Neural cell (in vitro differentiated cells): ENCODE measurements around the gene KLK11. TPM values are rescaled to one million over a fixed set of nuclear protein-coding genes. Genes with fewer than 3 reads are reported as not detected.

Source experiments
- H2AFZ ChIP-seq: fragments of 200-600, 300-800 bp; sonication (generic), shearing (Covaris generic); 2 replicates; pipeline ENCODE4 v1.6.0; 2014; ENCODE audit warnings: low read depth, mild to moderate bottlenecking, antibody characterized with exemption, low read length, moderate library complexity
- H3F3A ChIP-seq: fragments of 200-600 bp; shearing (Covaris generic); 2 replicates; pipeline ENCODE4 v1.6.1; 2016; ENCODE audit warnings: mild to moderate bottlenecking, moderate library complexity, mixed read lengths, antibody characterized with exemption, low read length; ENCODE audit not compliant: insufficient read depth, poor library complexity, severe bottlenecking
- H3K27ac ChIP-seq: fragments of 200-600, 300-800 bp; sonication (generic), shearing (Covaris generic); 2 replicates; pipeline ENCODE4 v1.5.1; 2014; ENCODE audit warnings: mild to moderate bottlenecking, low read length, moderate library complexity
- H3K27me3 ChIP-seq: fragments of 300-800, 200-600 bp; sonication (generic), shearing (Covaris generic); 2 replicates; pipeline ENCODE4 v1.6.0; 2014; ENCODE audit warnings: mild to moderate bottlenecking, low read depth, low read length, moderate library complexity; ENCODE audit not compliant: insufficient read depth
- H3K36me3 ChIP-seq: fragments of 300-800, 200-600 bp; sonication (generic), shearing (Covaris generic); 2 replicates; pipeline ENCODE4 v1.5.1; 2014; ENCODE audit warnings: mild to moderate bottlenecking, antibody characterized with exemption, low read length, moderate library complexity; ENCODE audit not compliant: insufficient read depth
- H3K4me2 ChIP-seq: fragments of 300-800, 200-600 bp; sonication (generic), shearing (Covaris generic); 2 replicates; pipeline ENCODE4 v1.6.0; 2014; ENCODE audit warnings: mild to moderate bottlenecking, low read length
- H3K4me3 ChIP-seq: fragments of 300-800, 200-600 bp; sonication (generic), shearing (Covaris generic); 2 replicates; pipeline ENCODE4 v1.5.1; 2014; ENCODE audit warnings: mild to moderate bottlenecking, low read length, moderate library complexity
- H3K79me2 ChIP-seq: fragments of 200-600 bp; shearing (Covaris generic); replicated peaks from 2 replicates; pipeline ENCODE4 v1.6.0; 2014; ENCODE audit warnings: mild to moderate bottlenecking, low read length, moderate library complexity; ENCODE audit not compliant: insufficient read depth
- H3K9ac ChIP-seq: fragments of 300-800, 200-600 bp; sonication (generic), shearing (Covaris generic); 2 replicates; pipeline ENCODE4 v1.6.1; 2016; ENCODE audit warnings: mild to moderate bottlenecking, low read length, mixed read lengths
- H3K9me2 ChIP-seq: fragments of 200-600 bp; shearing (Covaris generic); 2 replicates; pipeline ENCODE4 v1.6.1; 2016; ENCODE audit warnings: mild to moderate bottlenecking, low read length, mixed read lengths; ENCODE audit not compliant: insufficient read depth
- H3K9me3 ChIP-seq: fragments of 200-600, 300-800 bp; sonication (generic), shearing (Covaris generic); 2 replicates; pipeline ENCODE4 v1.6.1; 2016; ENCODE audit warnings: mild to moderate bottlenecking, mixed run types, low read length, moderate library complexity, mixed read lengths
- H4K20me1 ChIP-seq: fragments of 200-600 bp; shearing (Covaris generic); 2 replicates; pipeline ENCODE4 v1.6.1; 2016; ENCODE audit warnings: mild to moderate bottlenecking, mixed run types; ENCODE audit not compliant: insufficient read depth
- CTCF ChIP-seq: fragments of 450-650 bp; IDR thresholded peaks from 2 replicates; pipeline ENCODE4 v1.5.1; 2014; ENCODE audit warnings: antibody characterized with exemption, mild to moderate bottlenecking, moderate library complexity; ENCODE audit not compliant: poor library complexity, severe bottlenecking
- EP300 ChIP-seq: fragments of 450-650 bp; conservative IDR thresholded peaks from 2 replicates; pipeline ENCODE4 v1.6.1; 2014; ENCODE audit warnings: antibody characterized with exemption, mild to moderate bottlenecking, moderate library complexity; ENCODE audit not compliant: poor library complexity, severe bottlenecking
- EZH2 ChIP-seq: fragments of 200-600, 300-800 bp; shearing (Covaris generic), sonication (generic); IDR thresholded peaks from 2 replicates; pipeline ENCODE4 v1.6.1; 2014; ENCODE audit warnings: antibody characterized with exemption, low read length, borderline replicate concordance, mild to moderate bottlenecking; ENCODE audit not compliant: insufficient read depth, poor library complexity, severe bottlenecking
- MXI1 ChIP-seq: fragments of 450-650 bp; conservative IDR thresholded peaks from 2 replicates; pipeline ENCODE4 v1.6.1; 2014; ENCODE audit warnings: antibody characterized with exemption, mild to moderate bottlenecking; ENCODE audit not compliant: poor library complexity, severe bottlenecking
- POLR2AphosphoS5 ChIP-seq: IDR thresholded peaks from 2 replicates; pipeline ENCODE4 v1.6.1; 2012
- RAD21 ChIP-seq: fragments of 450-650 bp; conservative IDR thresholded peaks from 2 replicates; pipeline ENCODE4 v1.6.1; 2014; ENCODE audit warnings: antibody characterized with exemption, mild to moderate bottlenecking, moderate library complexity
- REST ChIP-seq: IDR thresholded peaks from 2 replicates; pipeline ENCODE4 v1.6.1; 2012; ENCODE audit warnings: borderline replicate concordance
- SMC3 ChIP-seq: fragments of 450-650 bp; conservative IDR thresholded peaks from 2 replicates; pipeline ENCODE4 v1.6.1; 2014; ENCODE audit warnings: antibody characterized with exemption, mild to moderate bottlenecking, moderate library complexity; ENCODE audit not compliant: poor library complexity
- TAF1 ChIP-seq: IDR thresholded peaks from 2 replicates; pipeline ENCODE4 v1.6.1; 2012; ENCODE audit warnings: low read depth
- polyA plus RNA-seq: library from polyadenylated mRNA; depleted of rRNA; stranded (reverse); fragments of >200 nt; gene quantifications from 2 replicates; pipeline ENCODE4 v1.2.3, GENCODE V29; 2014

Gene KLK11
- polyA plus RNA-seq, 1 donor from 2014 or later = not detected

GRCh38 chr19:51000426-51000825 lies 26.0 kb downstream of the KLK11 start:
- H3K9me3 ChIP-seq = no peaks in the 10 kb centered on the region
- no peaks in the 10 kb centered on the region for H3F3A ChIP-seq
- H3K4me2 ChIP-seq = no peak overlapping the region
- H3K36me3 ChIP-seq = no peaks in the 10 kb centered on the region
- no peaks in the 10 kb centered on the region for H3K9me2 ChIP-seq
- H3K27ac ChIP-seq = no peak overlapping the region
- H3K9ac ChIP-seq = no peak overlapping the region
- no peak for TF ChIP-seq RAD21
- TF ChIP-seq CTCF = no peak
- no peak for TF ChIP-seq MXI1
- no peak for TF ChIP-seq EP300
- TF ChIP-seq SMC3 = no peak
- no peak for TF ChIP-seq REST
- no peak for TF ChIP-seq TAF1
- no peak for TF ChIP-seq EZH2
- TF ChIP-seq POLR2AphosphoS5 = no peak
- H3K79me2 ChIP-seq = no peaks in the 10 kb centered on the region
- no peaks in the 10 kb centered on the region for H4K20me1 ChIP-seq
- H3K27me3 ChIP-seq = no peaks in the 10 kb centered on the region
- H3K4me3 ChIP-seq = no peak overlapping the region
- H2AFZ ChIP-seq = no peak overlapping the region

- Histone ChIP-seq H3K27me3 (no peaks in the 10 kb centered on the region), H3K79me2 (no peaks in the 10 kb centered on the region), H3K9ac (no peak overlapping the region), H2AFZ (no peak overlapping the region), H3K36me3 (no peaks in the 10 kb centered on the region), H3K4me3 (no peak overlapping the region), H3F3A (no peaks in the 10 kb centered on the region), H3K9me2 (no peaks in the 10 kb centered on the region), H4K20me1 (no peaks in the 10 kb centered on the region), H3K9me3 (no peaks in the 10 kb centered on the region), H3K4me2 (no peak overlapping the region), H3K27ac (no peak overlapping the region)
- TF ChIP-seq CTCF (no peak), EP300 (no peak), TAF1 (no peak), SMC3 (no peak), MXI1 (no peak), EZH2 (no peak), REST (no peak), POLR2AphosphoS5 (no peak)
Measured at GRCh38 chr19:50998686-50999085, 27.7 kb downstream of the KLK11 start.
